GM21529 (cell line): ENCODE results near the gene KIAA1191.
"Not testable (repeated sequence)": the region's sequence is repeated elsewhere in the genome, so short reads cannot be mapped to it uniquely, and the experiment has no call there.

ENCODE experiments used
- ATAC-seq: cut with Tn5 transposase; IDR thresholded peaks from one replicate; pipeline ENCODE4 v1.9.1; 2021; ENCODE audit not compliant: unreplicated experiment

The KIAA1191 gene

DNA sequence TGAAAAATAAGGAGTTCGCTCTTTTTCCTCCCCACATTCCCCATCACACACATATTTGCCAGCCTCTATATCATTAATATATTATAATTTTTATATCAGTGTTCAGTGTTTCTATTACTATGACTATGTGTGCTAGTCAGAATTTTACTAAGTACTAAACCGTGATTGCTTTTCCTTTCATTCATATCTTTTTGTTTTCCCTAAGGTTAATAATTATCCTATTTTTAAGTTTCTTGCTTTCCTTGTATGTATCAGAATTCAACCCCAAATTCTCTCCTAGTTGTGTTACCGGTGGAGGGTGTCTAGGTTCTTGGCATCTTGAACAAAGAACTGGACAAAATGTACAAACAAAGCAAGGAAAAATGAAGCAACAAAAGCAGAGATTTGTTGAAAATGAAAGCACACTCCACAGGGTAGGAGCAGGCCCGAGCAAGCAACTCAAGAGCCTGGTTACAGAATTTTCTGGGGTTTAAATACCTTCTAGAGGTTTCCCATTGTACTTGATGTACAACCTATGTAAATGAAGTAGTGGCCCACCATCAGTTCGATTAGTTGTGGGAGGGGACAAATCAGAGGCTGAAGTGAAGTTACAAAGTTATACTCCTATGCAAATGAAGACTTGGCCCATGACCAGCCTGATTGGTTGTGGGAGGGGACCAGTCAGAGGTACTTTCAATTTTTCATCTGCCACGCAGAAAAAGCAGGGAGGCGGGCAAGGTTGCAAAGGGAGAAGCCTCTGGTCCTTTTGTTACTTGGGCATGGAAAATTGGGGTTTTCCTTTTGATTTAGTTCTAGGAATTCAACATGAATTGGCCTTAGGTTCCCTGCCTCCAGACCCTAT lies 43.8 kb downstream of the KIAA1191 start:
- no peak for ATAC-seq

DNA sequence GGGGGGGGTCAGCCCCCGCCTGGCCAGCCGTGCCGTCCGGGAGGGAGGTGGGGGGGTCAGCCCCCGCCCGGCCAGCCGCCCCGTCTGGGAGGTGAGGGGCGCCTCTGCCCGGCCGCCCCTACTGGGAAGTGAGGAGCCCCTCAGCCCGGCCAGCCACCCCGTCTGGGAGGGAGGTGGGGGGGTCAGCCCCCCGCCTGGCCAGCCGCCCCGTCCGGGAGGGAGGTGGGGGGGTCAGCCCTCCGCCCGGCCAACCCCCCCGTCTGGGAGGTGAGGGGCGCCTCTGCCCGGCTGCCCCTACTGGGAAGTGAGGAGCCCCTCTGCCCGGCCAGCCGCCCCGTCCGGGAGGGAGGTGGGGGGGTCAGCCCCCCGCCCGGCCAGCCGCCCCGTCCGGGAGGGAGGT lies 56.2 kb downstream of the KIAA1191 start:
- not testable (repeated sequence) for ATAC-seq
